K562 (cell line): ENCODE data around the gene CD79A. TPM values are rescaled to one million over a fixed set of nuclear protein-coding genes. Genes with fewer than 3 reads are reported as not detected.

ENCODE experiments used
- BRD4 ChIP-seq: fragments of 200-600 bp; sonication (generic); IDR thresholded peaks from 2 replicates; pipeline ENCODE4 v1.6.1; 2017; ENCODE audit warnings: inconsistent platforms
- CTBP1 ChIP-seq: fragments of 450-650 bp; IDR thresholded peaks from 2 replicates; pipeline ENCODE4 v1.6.1; 2016; ENCODE audit warnings: borderline replicate concordance
- CXXC5 ChIP-seq: fragments of 250-450 bp; sonication (Bioruptor Pico); IDR thresholded peaks from 2 replicates; pipeline ENCODE4 v1.8.0; 2022; ENCODE audit warnings: inconsistent platforms, mild to moderate bottlenecking, moderate library complexity
- DPF2 ChIP-seq: fragments of 450-650 bp; IDR thresholded peaks from 2 replicates; pipeline ENCODE4 v1.6.1; 2016
- EHMT2 ChIP-seq: fragments of 450-650 bp; IDR thresholded peaks from 2 replicates; pipeline ENCODE4 v1.6.1; 2018; ENCODE audit warnings: antibody characterized with exemption
- MLX ChIP-seq, 2 experiments: fragments of 450-650 bp in 1 of 2; sonication (generic) in 1 of 2; formaldehyde crosslinking; conservative IDR thresholded peaks; 2 replicates each; pipeline versions ENCODE4 v1.4.0 to v1.8.1; 2020 to 2022; ENCODE audit warnings: mild to moderate bottlenecking in 1 of 2, missing genetic modification reagents in 1 of 2
- NR2F6 ChIP-seq: fragments of 450-650 bp; formaldehyde crosslinking; IDR thresholded peaks from 2 replicates; pipeline ENCODE4 v1.4.0; 2020; ENCODE audit warnings: mild to moderate bottlenecking
- SAP30 ChIP-seq: fragments of 200-600 bp; sonication (generic); IDR thresholded peaks from 2 replicates; pipeline ENCODE4 v1.6.1; 2012; ENCODE audit warnings: borderline replicate concordance, low read depth, mild to moderate bottlenecking, moderate library complexity, low read length, control low read depth, inconsistent platforms; ENCODE audit not compliant: insufficient read depth, poor library complexity, severe bottlenecking
- SETDB1 ChIP-seq: IDR thresholded peaks from one replicate; pipeline ENCODE4 v1.6.1; 2012; ENCODE audit warnings: low read length, control low read depth, inconsistent platforms
- SIN3B ChIP-seq: fragments of 450-650 bp; IDR thresholded peaks from 2 replicates; pipeline ENCODE4 v1.6.1; 2017; ENCODE audit warnings: low read depth, mild to moderate bottlenecking, moderate library complexity
- SIX5 ChIP-seq, 2 experiments: IDR thresholded peaks; 2 replicates each; pipeline ENCODE4 v1.6.1; 2011; ENCODE audit warnings: low read length in 2 of 2, borderline replicate concordance in 1 of 2, low read depth in 1 of 2, mild to moderate bottlenecking in 1 of 2, moderate library complexity in 1 of 2; ENCODE audit not compliant: insufficient read depth in 1 of 2
- TRIM28 ChIP-seq: fragments of 450-650 bp; IDR thresholded peaks from 2 replicates; pipeline ENCODE4 v1.6.1; 2017
- ZNF668 ChIP-seq: fragments of 250-450 bp; sonication (Bioruptor Pico); IDR thresholded peaks from 2 replicates; pipeline ENCODE4 v1.8.0; 2022; ENCODE audit warnings: mild to moderate bottlenecking, inconsistent platforms
- ZZZ3 ChIP-seq: fragments of 450-650 bp; IDR thresholded peaks from 2 replicates; pipeline ENCODE4 v1.6.1; 2016; ENCODE audit warnings: antibody characterized with exemption, mild to moderate bottlenecking, moderate library complexity
- polyA plus RNA-seq, 8 experiments: library from polyadenylated mRNA; depleted of rRNA in 4 of 8; stranded (reverse) in 5 of 8; unstranded in 3 of 8; fragments of >200 nt; fragmentation: Nextera tagmentation in 2 of 8; fragmentation: Illumina TruSeq in 1 of 8; extraction: Ambion mirVana in 2 of 8; extraction: Trizol in 1 of 8; gene quantifications; 2 replicates each; pipeline versions ENCODE4 v1.2.1 to v1.2.3, GENCODE V29; 2011 to 2014; ENCODE audit warnings: inconsistent platforms in 1 of 8, missing spikeins in 1 of 8
- total RNA-seq, 7 experiments: library from RNA; depleted of rRNA in 6 of 7; stranded (reverse); fragments of >200 nt in 6 of 7; fragmentation: Illumina TruSeq in 2 of 7; extraction: Trizol in 2 of 7; gene quantifications; 2 replicates each; pipeline versions ENCODE4 v1.2.1 to v1.2.3, GENCODE V29; 2011 to 2021; ENCODE audit warnings: low replicate concordance in 1 of 7
- TF ChIP-seq, protein P1 (sequence below): fragments of 250-450 bp; sonication (Bioruptor Pico); IDR thresholded peaks from 2 replicates; pipeline ENCODE4 v1.4.0; 2020; ENCODE audit warnings: mild to moderate bottlenecking
- TF ChIP-seq, protein P2 (sequence below): fragments of 250-450 bp; sonication (Bioruptor Pico); IDR thresholded peaks from 2 replicates; pipeline ENCODE4 v1.9.0; 2021; ENCODE audit warnings: mild to moderate bottlenecking, inconsistent platforms
- TF ChIP-seq, protein P3 (sequence below): fragments of 450-650 bp; formaldehyde crosslinking; IDR thresholded peaks from 2 replicates; pipeline ENCODE4 v1.4.0; 2020; ENCODE audit warnings: mild to moderate bottlenecking, moderate library complexity

CD79A gene
- total and polyA plus RNA-seq, 9 of the 15 experiments (the other 6 are each of a cell fraction or from before 2014, with no cell fraction given): 0.04 to 0.72 (median 0.17) TPM; not detected in 3

GRCh38 chr19:41872775-41873647, 4.1 kb upstream of the CD79A start (continued):
- no peak for TF ChIP-seq SETDB1
- no peak for TF ChIP-seq TRIM28
- TF ChIP-seq ZNF668 (CRISPR knock-in tag): no peak
- no peak for TF ChIP-seq MLX (CRISPR knock-in tag; conservative IDR thresholded peaks at IDR 0.05)
- TF ChIP-seq CXXC5: no peak
- TF ChIP-seq ZZZ3: no peak
- TF ChIP-seq EHMT2: no peak
- TF ChIP-seq NR2F6 (CRISPR knock-in tag): no peak
- no peak for TF ChIP-seq SIX5 (IDR thresholded peaks at IDR 0.05; ENCODE audit: borderline replicate concordance in 1 of 2, insufficient read depth in 1 of 2, low read depth in 1 of 2, low read length in 2 of 2)
- TF ChIP-seq, protein P1, sequence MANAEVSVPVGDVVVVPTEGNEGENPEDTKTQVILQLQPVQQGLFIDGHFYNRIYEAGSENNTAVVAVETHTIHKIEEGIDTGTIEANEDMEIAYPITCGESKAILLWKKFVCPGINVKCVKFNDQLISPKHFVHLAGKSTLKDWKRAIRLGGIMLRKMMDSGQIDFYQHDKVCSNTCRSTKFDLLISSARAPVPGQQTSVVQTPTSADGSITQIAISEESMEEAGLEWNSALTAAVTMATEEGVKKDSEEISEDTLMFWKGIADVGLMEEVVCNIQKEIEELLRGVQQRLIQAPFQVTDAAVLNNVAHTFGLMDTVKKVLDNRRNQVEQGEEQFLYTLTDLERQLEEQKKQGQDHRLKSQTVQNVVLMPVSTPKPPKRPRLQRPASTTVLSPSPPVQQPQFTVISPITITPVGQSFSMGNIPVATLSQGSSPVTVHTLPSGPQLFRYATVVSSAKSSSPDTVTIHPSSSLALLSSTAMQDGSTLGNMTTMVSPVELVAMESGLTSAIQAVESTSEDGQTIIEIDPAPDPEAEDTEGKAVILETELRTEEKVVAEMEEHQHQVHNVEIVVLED (CRISPR knock-in tag): no peak
- peak; percentile 51; the same call in 1 of the 2 replicates for TF ChIP-seq CTBP1
- no peak for TF ChIP-seq SAP30
- TF ChIP-seq, protein P2, sequence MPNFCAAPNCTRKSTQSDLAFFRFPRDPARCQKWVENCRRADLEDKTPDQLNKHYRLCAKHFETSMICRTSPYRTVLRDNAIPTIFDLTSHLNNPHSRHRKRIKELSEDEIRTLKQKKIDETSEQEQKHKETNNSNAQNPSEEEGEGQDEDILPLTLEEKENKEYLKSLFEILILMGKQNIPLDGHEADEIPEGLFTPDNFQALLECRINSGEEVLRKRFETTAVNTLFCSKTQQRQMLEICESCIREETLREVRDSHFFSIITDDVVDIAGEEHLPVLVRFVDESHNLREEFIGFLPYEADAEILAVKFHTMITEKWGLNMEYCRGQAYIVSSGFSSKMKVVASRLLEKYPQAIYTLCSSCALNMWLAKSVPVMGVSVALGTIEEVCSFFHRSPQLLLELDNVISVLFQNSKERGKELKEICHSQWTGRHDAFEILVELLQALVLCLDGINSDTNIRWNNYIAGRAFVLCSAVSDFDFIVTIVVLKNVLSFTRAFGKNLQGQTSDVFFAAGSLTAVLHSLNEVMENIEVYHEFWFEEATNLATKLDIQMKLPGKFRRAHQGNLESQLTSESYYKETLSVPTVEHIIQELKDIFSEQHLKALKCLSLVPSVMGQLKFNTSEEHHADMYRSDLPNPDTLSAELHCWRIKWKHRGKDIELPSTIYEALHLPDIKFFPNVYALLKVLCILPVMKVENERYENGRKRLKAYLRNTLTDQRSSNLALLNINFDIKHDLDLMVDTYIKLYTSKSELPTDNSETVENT: peak; percentile 56; the same call in 1 of the 2 replicates
- TF ChIP-seq BRD4: no peak
- TF ChIP-seq SIN3B: no peak
- TF ChIP-seq, protein P3, sequence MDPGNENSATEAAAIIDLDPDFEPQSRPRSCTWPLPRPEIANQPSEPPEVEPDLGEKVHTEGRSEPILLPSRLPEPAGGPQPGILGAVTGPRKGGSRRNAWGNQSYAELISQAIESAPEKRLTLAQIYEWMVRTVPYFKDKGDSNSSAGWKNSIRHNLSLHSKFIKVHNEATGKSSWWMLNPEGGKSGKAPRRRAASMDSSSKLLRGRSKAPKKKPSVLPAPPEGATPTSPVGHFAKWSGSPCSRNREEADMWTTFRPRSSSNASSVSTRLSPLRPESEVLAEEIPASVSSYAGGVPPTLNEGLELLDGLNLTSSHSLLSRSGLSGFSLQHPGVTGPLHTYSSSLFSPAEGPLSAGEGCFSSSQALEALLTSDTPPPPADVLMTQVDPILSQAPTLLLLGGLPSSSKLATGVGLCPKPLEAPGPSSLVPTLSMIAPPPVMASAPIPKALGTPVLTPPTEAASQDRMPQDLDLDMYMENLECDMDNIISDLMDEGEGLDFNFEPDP (CRISPR knock-in tag): no peak
- TF ChIP-seq DPF2: no peak
